Measurements from ENCODE around the gene FBP2.

- TF ChIP-seq CTCF (IDR thresholded peaks at IDR 0.05; ENCODE audit: control extremely low read depth in 1 of 3, insufficient read depth in 1 of 3, low read depth in 1 of 3, low read length in 3 of 3) = no peak
- no peak for TF ChIP-seq CHD2 (IDR thresholded peaks at IDR 0.05; ENCODE audit: low read length)
- no peak for TF ChIP-seq BCL11A (IDR thresholded peaks at IDR 0.05; ENCODE audit: low read depth in 2 of 2, low read length in 2 of 2)
- no peak for TF ChIP-seq ATF2 (IDR thresholded peaks at IDR 0.05; ENCODE audit: low read length)
- no peak for TF ChIP-seq RBBP5 (IDR thresholded peaks at IDR 0.05; ENCODE audit: borderline replicate concordance, low read depth, low read length)
- TF ChIP-seq YY1 (IDR thresholded peaks at IDR 0.05; ENCODE audit: low read depth, low read length) = no peak
- no peak for TF ChIP-seq POLR2AphosphoS5 (IDR thresholded peaks at IDR 0.05; ENCODE audit: low read depth, low read length)
Measured at GRCh38 chr9:94630281-94630680, 36.7 kb upstream of the FBP2 start.

All from H1 (cell line).